GM19467 (cell line): ENCODE measurements around the gene ANKFY1.

ENCODE experiments used
- ATAC-seq: cut with Tn5 transposase; IDR thresholded peaks from one replicate; pipeline ENCODE4 v1.9.1; 2021; ENCODE audit warnings: mild to moderate bottlenecking, moderate library complexity; ENCODE audit not compliant: unreplicated experiment

Gene ANKFY1

GRCh38 chr17:4125552-4125951 is 138.2 kb downstream of the ANKFY1 start:
- ATAC-seq: no peak

DNA sequence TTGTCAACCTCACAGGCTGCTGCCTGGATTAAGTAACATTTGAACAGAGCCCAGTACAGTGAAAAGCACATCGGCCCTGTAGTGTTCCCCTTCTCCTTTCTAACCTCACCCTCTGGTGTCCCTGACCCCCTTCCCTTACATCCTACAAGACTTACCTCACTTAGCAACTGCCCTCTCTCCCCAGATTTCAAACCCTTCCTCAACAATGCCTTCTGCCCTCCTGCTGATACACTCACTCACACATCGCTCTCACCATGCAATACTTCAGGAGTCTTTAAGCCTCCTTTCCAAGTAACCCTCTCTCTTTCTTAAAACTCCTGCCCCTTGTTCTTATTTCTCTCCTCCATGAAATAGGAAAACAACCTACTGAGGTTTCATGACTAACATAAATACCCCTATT is 138.8 kb downstream of the ANKFY1 start:
- ATAC-seq: no peak

DNA sequence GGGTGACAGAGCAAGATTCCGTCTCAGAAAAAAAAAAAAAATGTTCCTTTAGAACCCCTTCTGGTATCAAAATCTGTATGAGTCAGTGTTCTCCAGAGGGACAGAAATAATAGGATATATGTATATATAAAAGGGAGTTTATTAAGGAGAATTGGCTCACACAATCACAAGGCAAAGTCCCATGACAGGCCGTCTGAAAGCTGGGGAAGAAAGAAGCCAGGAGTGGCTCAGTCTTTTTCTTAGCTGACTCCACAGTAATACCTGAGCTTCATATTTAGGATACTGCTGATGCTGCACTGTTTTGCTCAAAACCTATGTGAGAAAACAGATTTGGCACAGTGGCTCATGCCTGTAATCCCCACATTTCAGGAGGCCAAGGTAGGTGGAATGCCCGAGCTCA is 143.4 kb downstream of the ANKFY1 start:
- no peak for ATAC-seq

GRCh38 chr17:4119299-4119698 is 144.5 kb downstream of the ANKFY1 start:
- ATAC-seq: no peak

GRCh38 chr17:4118015-4118743 is 145.6 kb downstream of the ANKFY1 start:
- no peak for ATAC-seq

DNA sequence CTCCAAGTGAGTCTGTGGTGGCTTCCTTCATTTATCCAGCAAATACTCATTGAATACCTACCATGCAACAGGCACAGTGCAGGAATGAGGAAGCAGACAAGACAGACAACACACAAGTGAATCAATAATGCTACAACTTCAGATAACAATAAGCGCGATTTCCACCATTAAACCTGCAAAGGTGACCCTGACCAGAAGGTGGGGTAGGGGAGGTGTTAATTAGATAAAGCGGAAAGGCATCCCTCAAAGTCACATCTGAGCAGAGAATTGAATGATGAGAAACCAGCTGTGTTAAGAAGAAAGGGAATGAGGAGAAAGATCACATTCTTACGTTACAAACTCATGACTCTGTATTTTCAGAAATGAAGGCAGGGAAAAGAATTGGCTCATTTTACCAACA is 147.3 kb downstream of the ANKFY1 start:
- no peak for ATAC-seq
